Stimulated activated CD8-positive, alpha-beta memory T cell treated with anti-CD3 and anti-CD28 coated beads, Interleukin-12 subunit alpha, Interleukin-12 subunit beta, amount 100 ng/mL, for 4 hours (primary cell): ENCODE data around the gene RELCH.

ENCODE experiments used
- DNase-seq: peaks from one replicate; pipeline ENCODE4 v3.0.0-alpha.2; 2020; ENCODE audit warnings: low read depth

The RELCH gene

GRCh38 chr18:62262061-62262460, 75.0 kb downstream of the RELCH start:
- DNase-seq = no peak

GRCh38 chr18:62264984-62265383, 77.9 kb downstream of the RELCH start:
- DNase-seq = no peak

GRCh38 chr18:62277045-62277444, 90.0 kb downstream of the RELCH start:
- no peak for DNase-seq

- DNase-seq = no peak
Observed at GRCh38 chr18:62279561-62279960, 92.5 kb downstream of the RELCH start.

- DNase-seq = no peak
Observed at GRCh38 chr18:62280058-62280457, 93.0 kb downstream of the RELCH start.

- no peak for DNase-seq
Observed at GRCh38 chr18:62280786-62281185, 93.7 kb downstream of the RELCH start.

- no peak for DNase-seq
Observed at GRCh38 chr18:62281684-62282083, 94.6 kb downstream of the RELCH start.

- no peak for DNase-seq
Observed at GRCh38 chr18:62282188-62282629, 95.2 kb downstream of the RELCH start.

- DNase-seq = no peak
Observed at GRCh38 chr18:62284637-62285036, 97.6 kb downstream of the RELCH start.

GRCh38 chr18:62285281-62285680, 98.2 kb downstream of the RELCH start:
- no peak for DNase-seq

GRCh38 chr18:62287781-62288664, 101.0 kb downstream of the RELCH start:
- no peak for DNase-seq

- DNase-seq = no peak
Observed at GRCh38 chr18:62288665-62289008, 101.6 kb downstream of the RELCH start.

- no peak for DNase-seq
Observed at GRCh38 chr18:62289047-62289446, 102.0 kb downstream of the RELCH start.

- DNase-seq = no peak
Observed at GRCh38 chr18:62294073-62294472, 107.0 kb downstream of the RELCH start.

GRCh38 chr18:62300359-62300963, 113.4 kb downstream of the RELCH start:
- no peak for DNase-seq

- DNase-seq = no peak
Observed at GRCh38 chr18:62301322-62301721, 114.3 kb downstream of the RELCH start.

GRCh38 chr18:62312851-62313250, 125.8 kb downstream of the RELCH start:
- DNase-seq = no peak

GRCh38 chr18:62318228-62319180, 131.4 kb downstream of the RELCH start:
- DNase-seq = no peak

GRCh38 chr18:62321201-62321600, 134.1 kb downstream of the RELCH start:
- no peak for DNase-seq

- no peak for DNase-seq
Observed at GRCh38 chr18:62323483-62324180, 136.6 kb downstream of the RELCH start.

GRCh38 chr18:62324181-62324828, 137.2 kb downstream of the RELCH start:
- DNase-seq = no peak
